GM19324 (cell line): Measurements from ENCODE around the gene ZFP64.
"Not testable (repeated sequence)": the region's sequence is repeated elsewhere in the genome, so short reads cannot be mapped to it uniquely, and the experiment has no call there.

ENCODE experiments used
- ATAC-seq: cut with Tn5 transposase; IDR thresholded peaks from one replicate; pipeline ENCODE4 v1.9.1; 2021; ENCODE audit warnings: mild to moderate bottlenecking, moderate library complexity; ENCODE audit not compliant: unreplicated experiment, low FRiP score

ZFP64 gene

GRCh38 chr20:52167232-52167840 lies 24.2 kb downstream of the ZFP64 start:
- ATAC-seq: no peak

GRCh38 chr20:52166150-52166549 lies 25.4 kb downstream of the ZFP64 start:
- ATAC-seq: no peak

- ATAC-seq: no peak
Measured at GRCh38 chr20:52160621-52161204, 30.9 kb downstream of the ZFP64 start.

GRCh38 chr20:52160049-52160570 lies 31.5 kb downstream of the ZFP64 start:
- ATAC-seq: no peak

GRCh38 chr20:52154575-52154974 lies 37.0 kb downstream of the ZFP64 start:
- ATAC-seq: no peak

- ATAC-seq: no peak
Measured at GRCh38 chr20:52153896-52154295, 37.7 kb downstream of the ZFP64 start.

- no peak for ATAC-seq
Measured at GRCh38 chr20:52152921-52153320, 38.7 kb downstream of the ZFP64 start.

- no peak for ATAC-seq
Measured at GRCh38 chr20:52152416-52152815, 39.2 kb downstream of the ZFP64 start.

- no peak for ATAC-seq
Measured at GRCh38 chr20:52150440-52151258, 40.9 kb downstream of the ZFP64 start.

GRCh38 chr20:52145587-52145986 lies 46.0 kb downstream of the ZFP64 start:
- ATAC-seq: no peak

GRCh38 chr20:52143277-52143676 lies 48.3 kb downstream of the ZFP64 start:
- no peak for ATAC-seq

GRCh38 chr20:52142757-52143156 lies 48.8 kb downstream of the ZFP64 start:
- ATAC-seq: no peak

GRCh38 chr20:52139986-52140385 lies 51.6 kb downstream of the ZFP64 start:
- no peak for ATAC-seq

- ATAC-seq: no peak
Measured at GRCh38 chr20:52137850-52138249, 53.7 kb downstream of the ZFP64 start.

- not testable (repeated sequence) for ATAC-seq
Measured at GRCh38 chr20:52133714-52134113, 57.9 kb downstream of the ZFP64 start.

GRCh38 chr20:52132337-52132736 lies 59.2 kb downstream of the ZFP64 start:
- ATAC-seq: no peak

GRCh38 chr20:52131048-52131643 lies 60.4 kb downstream of the ZFP64 start:
- no peak for ATAC-seq

- ATAC-seq: no peak
Measured at GRCh38 chr20:52130406-52130805, 61.2 kb downstream of the ZFP64 start.

GRCh38 chr20:52129611-52130010 lies 62.0 kb downstream of the ZFP64 start:
- ATAC-seq: no peak

GRCh38 chr20:52127309-52127708 lies 64.3 kb downstream of the ZFP64 start:
- no peak for ATAC-seq

- no peak for ATAC-seq
Measured at GRCh38 chr20:52124821-52125220, 66.8 kb downstream of the ZFP64 start.
